A549 (cell line): ENCODE measurements around the gene ITPRID1. TPM values are rescaled to one million over a fixed set of nuclear protein-coding genes. Genes with fewer than 3 reads are reported as not detected.

Source experiments
- ATAC-seq, 2 experiments: fragments of 200-7000 bp in 1 of 2; fragments of >200 bp in 1 of 2; cut with Nextera tagmentation in 1 of 2; cut with Tn5 transposase in 1 of 2; 3 replicates each; pipeline versions ENCODE4 v1.8.0 to v1.9.1; 2018 to 2020; ENCODE audit warnings: mild to moderate bottlenecking in 1 of 2, moderate library complexity in 1 of 2
- CTCF ChIA-PET: fragments of 300-600 bp; sonication (Branson Sonifier 250); formaldehyde crosslinking; extraction: SDS; loops from one replicate; lab custom pipeline; 2021; ENCODE audit warnings: antibody characterized with exemption, inconsistent platforms; lab: Yijun Ruan, JAX
- POLR2A ChIA-PET: fragments of 350-600 bp; formaldehyde crosslinking; extraction: SDS; loops from one replicate; lab custom pipeline; 2021; ENCODE audit warnings: antibody characterized with exemption, inconsistent platforms; lab: Yijun Ruan, JAX
- DNase-seq, 2 experiments: peaks; one replicate each; pipeline versions ENCODE4 v3.0.0 to v3.0.0-alpha.2; 2011 to 2016; ENCODE audit warnings: low read depth in 1 of 2, low spot score in 1 of 2
- FAIRE-seq: peaks from 2 replicates; lab custom pipeline; 2011; peaks lifted over from hg19 to GRCh38; lab: Jason Lieb, UNC
- H3K27ac ChIP-seq, 2 experiments: fragments of >200 bp; sonication (Bioruptor Twin); formaldehyde crosslinking; 3 replicates each; pipeline ENCODE4 v1.5.1; 2016 to 2017
- H3K4me1 ChIP-seq: fragments of >200 bp; sonication (Bioruptor Twin); formaldehyde crosslinking; 3 replicates; pipeline ENCODE4 v1.6.1; 2016
- H3K4me2 ChIP-seq: fragments of >200 bp; sonication (Bioruptor Twin); formaldehyde crosslinking; 3 replicates; pipeline ENCODE4 v1.6.1; 2016
- H3K4me3 ChIP-seq: fragments of >200 bp; sonication (Bioruptor Twin); formaldehyde crosslinking; 3 replicates; pipeline ENCODE4 v1.5.1; 2016
- H3K9me3 ChIP-seq: fragments of >200 bp; sonication (Bioruptor Twin); formaldehyde crosslinking; 3 replicates; pipeline ENCODE4 v1.6.1; 2016
- CBX2 ChIP-seq: fragments of 200-600 bp; sonication (generic); IDR thresholded peaks from 2 replicates; pipeline ENCODE4 v1.6.1; 2016; ENCODE audit warnings: low read depth, mild to moderate bottlenecking, borderline replicate concordance
- CEBPB ChIP-seq, 2 experiments: fragments of >200 bp in 1 of 2; sonication (Bioruptor Twin) in 1 of 2; formaldehyde crosslinking in 1 of 2; IDR thresholded peaks; 2 replicates each; pipeline ENCODE4 v1.6.1; 2012 to 2016
- CHD2 ChIP-seq: fragments of 150-350 bp; IDR thresholded peaks from 2 replicates; pipeline ENCODE4 v1.6.1; 2014; ENCODE audit warnings: low read length; ENCODE audit not compliant: partially characterized antibody
- CHD4 ChIP-seq: fragments of 200-600 bp; sonication (generic); IDR thresholded peaks from 2 replicates; pipeline ENCODE4 v1.6.1; 2016; ENCODE audit warnings: antibody characterized with exemption, mild to moderate bottlenecking, borderline replicate concordance
- ESRRA ChIP-seq: fragments of 150-350 bp; IDR thresholded peaks from 2 replicates; pipeline ENCODE4 v1.6.1; 2014; ENCODE audit warnings: mild to moderate bottlenecking, low read length, borderline replicate concordance
- FOSB ChIP-seq: fragments of 250-450 bp; sonication (Bioruptor Pico); IDR thresholded peaks from 2 replicates; pipeline ENCODE4 v1.5.0; 2020; ENCODE audit warnings: mild to moderate bottlenecking, moderate library complexity
- FOSL2 ChIP-seq, 2 experiments: fragments of 450-650 bp in 1 of 2; fragments of >200 bp in 1 of 2; sonication (Bioruptor Twin) in 1 of 2; formaldehyde crosslinking; IDR thresholded peaks; 2 replicates each; pipeline versions ENCODE4 v1.5.0 to v1.6.1; 2016 to 2020; ENCODE audit warnings: mild to moderate bottlenecking in 1 of 2, moderate library complexity in 1 of 2
- GATA3 ChIP-seq: IDR thresholded peaks from 2 replicates; pipeline ENCODE4 v1.6.1; 2012; ENCODE audit warnings: borderline replicate concordance
- HES2 ChIP-seq: fragments of >200 bp; sonication (Bioruptor Twin); formaldehyde crosslinking; IDR thresholded peaks from 2 replicates; pipeline ENCODE4 v1.6.1; 2016
- HOXA7 ChIP-seq: fragments of 250-450 bp; sonication (Bioruptor Pico); IDR thresholded peaks from 2 replicates; pipeline ENCODE4 v1.5.0; 2020; ENCODE audit warnings: mild to moderate bottlenecking, moderate library complexity
- HOXB13 ChIP-seq: fragments of 250-450 bp; sonication (Bioruptor Pico); IDR thresholded peaks from 2 replicates; pipeline ENCODE4 v1.5.0; 2020; ENCODE audit warnings: low read depth, mild to moderate bottlenecking, moderate library complexity
- JUNB ChIP-seq: fragments of >200 bp; sonication (Bioruptor Twin); formaldehyde crosslinking; IDR thresholded peaks from 2 replicates; pipeline ENCODE4 v1.6.1; 2016
- KDM5A ChIP-seq: fragments of 200-600 bp; sonication (generic); IDR thresholded peaks from 2 replicates; pipeline ENCODE4 v1.6.1; 2016; ENCODE audit warnings: antibody characterized with exemption, mild to moderate bottlenecking
- MAX ChIP-seq: IDR thresholded peaks from 2 replicates; pipeline ENCODE4 v1.6.1; 2012
- MAZ ChIP-seq: fragments of 150-350 bp; IDR thresholded peaks from 2 replicates; pipeline ENCODE4 v1.6.1; 2014; ENCODE audit warnings: antibody characterized with exemption, low read depth, low read length, borderline replicate concordance
- RAD21 ChIP-seq, 2 experiments: fragments of >200 bp in 1 of 2; sonication (Bioruptor Twin) in 1 of 2; formaldehyde crosslinking in 1 of 2; IDR thresholded peaks in 1 of 2; conservative IDR thresholded peaks in 1 of 2; 2 replicates in 1 of 2; 3 replicates in 1 of 2; pipeline ENCODE4 v1.6.1; 2012 to 2018; ENCODE audit warnings: inconsistent platforms in 1 of 2
- RARB ChIP-seq: fragments of 250-450 bp; sonication (Bioruptor Pico); IDR thresholded peaks from 2 replicates; pipeline ENCODE4 v1.8.0; 2021; ENCODE audit warnings: mild to moderate bottlenecking, moderate library complexity
- RCOR1 ChIP-seq: fragments of 150-350 bp; IDR thresholded peaks from 2 replicates; pipeline ENCODE4 v1.6.1; 2014; ENCODE audit warnings: antibody characterized with exemption, low read length, low read depth
- RFX5 ChIP-seq: fragments of 450-650 bp; IDR thresholded peaks from 2 replicates; pipeline ENCODE4 v1.7.1; 2014; ENCODE audit warnings: antibody characterized with exemption, mild to moderate bottlenecking, moderate library complexity
- RNF2 ChIP-seq: fragments of 200-600 bp; sonication (generic); IDR thresholded peaks from 2 replicates; pipeline ENCODE4 v1.6.1; 2016; ENCODE audit warnings: low read depth, mild to moderate bottlenecking, antibody characterized with exemption, moderate library complexity, borderline replicate concordance
- SMC3 ChIP-seq: fragments of >200 bp; sonication (Bioruptor Twin); formaldehyde crosslinking; IDR thresholded peaks from 3 replicates; pipeline ENCODE4 v1.6.1; 2018; ENCODE audit warnings: inconsistent platforms
- SREBF2 ChIP-seq: fragments of 450-650 bp; IDR thresholded peaks from 2 replicates; pipeline ENCODE4 v1.6.1; 2014; ENCODE audit warnings: mild to moderate bottlenecking, moderate library complexity
- TFCP2L1 ChIP-seq: fragments of 250-450 bp; sonication (Bioruptor Pico); IDR thresholded peaks from 2 replicates; pipeline ENCODE4 v1.5.0; 2021; ENCODE audit warnings: mild to moderate bottlenecking
- ZSCAN20 ChIP-seq: fragments of 250-450 bp; sonication (Bioruptor Pico); IDR thresholded peaks from 2 replicates; pipeline ENCODE4 v1.8.0; 2022; ENCODE audit warnings: mild to moderate bottlenecking, moderate library complexity
- WGBS: methylation state at CpG from one replicate; pipeline ENCODE4 v1.1.6; 2017; ENCODE audit errors: missing lambda C conversion rate; 5-methylcytosine and 5-hydroxymethylcytosine counted together
- polyA plus RNA-seq, 4 experiments: library from polyadenylated mRNA; depleted of rRNA in 3 of 4; stranded (reverse); fragments of >200 nt; fragmentation: RNase III in 1 of 4; extraction: RNeasy Plus Mini Kit Qiagen cat#74134 plus additional on column Dnase treatment in 1 of 4; gene quantifications; 2 replicates in 3 of 4; 3 replicates in 1 of 4; pipeline ENCODE4 v1.2.3, GENCODE V29; 2011 to 2017

The ITPRID1 gene
- polyA plus RNA-seq, 2 of the 4 experiments (the other 2 are of a cell fraction), result not detected

- no peak for TF ChIP-seq HOXB13
- TF ChIP-seq GATA3, result no peak
- no peak for TF ChIP-seq CEBPB (IDR thresholded peaks at IDR 0.05)
- no peak for TF ChIP-seq RFX5
Observed at GRCh38 chr7:31550432-31550831, 36.5 kb downstream of the ITPRID1 start (continued).

DNA sequence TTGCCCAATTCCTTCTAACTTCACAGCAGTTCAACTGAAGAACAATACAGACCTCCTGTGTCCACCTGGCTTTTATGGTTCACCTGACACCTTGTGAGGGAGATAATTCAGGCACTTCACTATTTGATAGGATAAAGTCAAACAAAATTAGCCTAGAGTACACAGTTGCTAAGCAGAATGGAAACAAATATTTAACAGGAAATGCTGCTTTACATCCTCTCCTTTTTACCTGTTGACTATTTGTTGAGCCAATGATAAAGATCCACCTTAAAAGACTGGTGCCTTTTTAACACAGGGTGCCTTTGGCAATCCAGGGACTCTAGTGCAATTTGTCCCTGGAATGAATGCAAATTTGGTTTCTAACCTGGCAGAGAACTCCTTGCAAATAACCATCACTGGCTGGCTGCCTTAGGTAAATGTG lies 39.8 kb downstream of the ITPRID1 start:
- Histone ChIP-seq H3K9me3 (no peaks in the 10 kb centered on the region), H3K4me2 (no peak overlapping the region), H3K4me1 (no peaks in the 10 kb centered on the region)
- POLR2A ChIA-PET, result no interaction called here
- no peak for DNase-seq
- TF ChIP-seq CHD2 (no peak), FOSB (CRISPR knock-in tag) (no peak), HOXB13 (no peak)
- TF ChIP-seq, all 56 proteins: peak for 0
- CTCF ChIA-PET, result no interaction called here
- Histone ChIP-seq H3K4me3 (no peak overlapping the region), H3K27ac (no peak overlapping the region)
- no peak for ATAC-seq
- no peak for FAIRE-seq

DNA sequence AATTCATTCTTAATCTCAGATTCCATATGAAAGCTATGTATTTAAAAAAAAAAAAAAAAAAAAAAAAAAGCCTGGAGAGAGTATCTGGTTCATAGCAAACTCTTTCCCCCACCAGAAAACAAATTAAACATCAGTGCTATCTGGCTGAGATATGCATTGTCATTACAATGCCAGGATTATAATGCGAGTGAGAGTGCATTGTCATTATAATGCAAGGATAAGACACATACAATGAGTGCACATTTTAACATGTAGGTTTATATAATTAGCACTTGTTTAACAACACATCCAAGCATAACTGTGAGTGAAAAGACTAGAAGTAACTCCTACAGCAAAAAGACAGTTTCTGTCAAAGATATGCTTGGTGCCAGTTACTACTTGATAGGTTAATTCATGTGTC lies 48.1 kb downstream of the ITPRID1 start:
- TF ChIP-seq RCOR1 (no peak), TFCP2L1 (no peak), JUNB (no peak), MAZ (no peak), RARB (CRISPR knock-in tag) (no peak), ZSCAN20 (CRISPR knock-in tag) (no peak), CHD4 (no peak), ESRRA (no peak), RAD21 (conservative IDR thresholded peaks at IDR 0.05 in 1 of 2, IDR thresholded peaks at IDR 0.05 in 1 of 2) (no peak), MAX (no peak), KDM5A (no peak), SMC3 (no peak), FOSB (CRISPR knock-in tag) (no peak), RNF2 (no peak)
- Histone ChIP-seq H3K4me1 (no peaks in the 10 kb centered on the region), H3K4me3 (no peak overlapping the region), H3K4me2 (no peak overlapping the region), H3K27ac (no peak overlapping the region), H3K9me3 (no peaks in the 10 kb centered on the region)
- ATAC-seq, result no peak
- ChIA-PET CTCF (interaction anchor here (0.6 kb wide), 1 partner anchor 121 kb away, joined by 4 read pairs; no protein-coding TSS in a partner anchor), POLR2A (interaction anchor here (0.6 kb wide), 1 partner anchor 28 kb away, joined by 3 read pairs; no protein-coding TSS in a partner anchor)
- WGBS, result 58% methylated on average over 1 of the region's 1 CpG
- DNase-seq, result no peak
- no peak for FAIRE-seq

DNA sequence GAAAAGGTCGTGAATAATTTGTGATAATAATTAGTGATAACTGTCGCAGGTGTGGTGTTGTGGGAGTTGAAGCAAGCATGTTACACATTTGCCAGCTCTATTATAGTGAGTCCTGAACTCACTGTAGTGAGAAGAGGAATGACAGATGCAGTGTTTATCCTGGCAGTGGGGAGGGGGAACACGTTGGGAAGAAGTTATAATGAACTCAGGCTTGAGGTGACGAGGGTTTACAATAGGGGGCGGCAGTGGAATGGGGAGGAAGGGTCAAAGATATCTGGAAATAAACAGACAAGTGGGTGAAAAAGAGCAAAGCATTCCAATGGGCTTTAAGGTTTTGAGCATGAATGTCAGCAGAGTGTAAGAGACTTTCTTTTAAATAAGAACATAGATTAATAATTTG lies 49.6 kb downstream of the ITPRID1 start:
- H3K4me2 ChIP-seq, result no peak overlapping the region
- H3K9me3 ChIP-seq, result no peaks in the 10 kb centered on the region
- H3K27ac ChIP-seq, result no peak overlapping the region
- POLR2A ChIA-PET, result no interaction called here
- no peaks in the 10 kb centered on the region for H3K4me1 ChIP-seq
- no peak for TF ChIP-seq GATA3
- TF ChIP-seq RARB (CRISPR knock-in tag), result no peak
- TF ChIP-seq ZSCAN20 (CRISPR knock-in tag), result no peak
- TF ChIP-seq MAZ, result no peak
- no peak for TF ChIP-seq JUNB
- TF ChIP-seq CBX2, result no peak
- TF ChIP-seq CHD2, result no peak
- TF ChIP-seq HES2, result no peak
- no peak for TF ChIP-seq SREBF2
- no peak for TF ChIP-seq HOXA7 (CRISPR knock-in tag)
- TF ChIP-seq SMC3, result no peak
- no peak for TF ChIP-seq CHD4
- TF ChIP-seq FOSL2 (IDR thresholded peaks at IDR 0.05), result no peak
- no peak for TF ChIP-seq FOSL2 (CRISPR knock-in tag; IDR thresholded peaks at IDR 0.05)
- TF ChIP-seq, all 56 proteins: peak for 0
- ATAC-seq (no peak), FAIRE-seq (no peak), DNase-seq (no peak)
- CTCF ChIA-PET, result no interaction called here
- WGBS, result 1% methylated on average over 5 of the region's 5 CpGs
- no peak overlapping the region for H3K4me3 ChIP-seq
